ENCODE measurements around the gene MRPL50.
"Not testable (repeated sequence)": the region's sequence is repeated elsewhere in the genome, so short reads cannot be mapped to it uniquely, and the experiment has no call there.

The MRPL50 gene

GRCh38 chr9:101417389-101417788, 19.0 kb upstream of the MRPL50 start:
- no peak for DNase-seq

- DNase-seq, result no peak
Observed at GRCh38 chr9:101415578-101415977, 17.2 kb upstream of the MRPL50 start.

GRCh38 chr9:101414839-101415238, 16.4 kb upstream of the MRPL50 start:
- DNase-seq, result no peak

GRCh38 chr9:101409079-101409477, 10.7 kb upstream of the MRPL50 start:
- no peak for DNase-seq

GRCh38 chr9:101408374-101409078, 10.1 kb upstream of the MRPL50 start:
- DNase-seq, result no peak

GRCh38 chr9:101403516-101404285, 5.3 kb upstream of the MRPL50 start:
- no peak for DNase-seq

GRCh38 chr9:101400120-101400519, 1.7 kb upstream of the MRPL50 start:
- no peak for DNase-seq

GRCh38 chr9:101399643-101399970, 1.2 kb upstream of the MRPL50 start:
- no peak for DNase-seq

- DNase-seq, result no peak
Observed at GRCh38 chr9:101398930-101399642, 668 bp upstream of the MRPL50 start.

- no peak for DNase-seq
Observed at GRCh38 chr9:101397746-101398067, 711 bp downstream of the MRPL50 start.

GRCh38 chr9:101394687-101395086, 3.7 kb downstream of the MRPL50 start:
- DNase-seq, result no peak

GRCh38 chr9:101393135-101393534, 5.3 kb downstream of the MRPL50 start:
- no peak for DNase-seq

GRCh38 chr9:101388507-101388993, 9.9 kb downstream of the MRPL50 start:
- DNase-seq, result no peak

GRCh38 chr9:101387871-101388506, 10.4 kb downstream of the MRPL50 start:
- DNase-seq, result no peak

- DNase-seq, result not testable (repeated sequence)
Observed at GRCh38 chr9:101384873-101385536, 13.4 kb downstream of the MRPL50 start, which contains the start of gene BAAT. Gene BAAT (minus strand): TSS chr9:101385006. CDS start chr9:101371404, 13,602 bp downstream.

- DNase-seq, result no peak
Observed at GRCh38 chr9:101383361-101383760, 15.1 kb downstream of the MRPL50 start.

- no peak for DNase-seq
Observed at GRCh38 chr9:101381833-101382342, 16.5 kb downstream of the MRPL50 start.

GRCh38 chr9:101381118-101381517, 17.3 kb downstream of the MRPL50 start:
- DNase-seq, result no peak

- no peak for DNase-seq
Observed at GRCh38 chr9:101380295-101380694, 18.1 kb downstream of the MRPL50 start.

GRCh38 chr9:101376111-101376848, 22.1 kb downstream of the MRPL50 start:
- no peak for DNase-seq

- no peak for DNase-seq
Observed at GRCh38 chr9:101375546-101375945, 22.9 kb downstream of the MRPL50 start.
